Measurements from ENCODE around the gene PDGFRB. TPM values are rescaled to one million over a fixed set of nuclear protein-coding genes. Genes with fewer than 3 reads are reported as not detected.

Gene PDGFRB
- total and polyA plus RNA-seq, 2 donors (not counting 1 experiment from before 2014, with no cell fraction given): 231 to 347 TPM

DNA sequence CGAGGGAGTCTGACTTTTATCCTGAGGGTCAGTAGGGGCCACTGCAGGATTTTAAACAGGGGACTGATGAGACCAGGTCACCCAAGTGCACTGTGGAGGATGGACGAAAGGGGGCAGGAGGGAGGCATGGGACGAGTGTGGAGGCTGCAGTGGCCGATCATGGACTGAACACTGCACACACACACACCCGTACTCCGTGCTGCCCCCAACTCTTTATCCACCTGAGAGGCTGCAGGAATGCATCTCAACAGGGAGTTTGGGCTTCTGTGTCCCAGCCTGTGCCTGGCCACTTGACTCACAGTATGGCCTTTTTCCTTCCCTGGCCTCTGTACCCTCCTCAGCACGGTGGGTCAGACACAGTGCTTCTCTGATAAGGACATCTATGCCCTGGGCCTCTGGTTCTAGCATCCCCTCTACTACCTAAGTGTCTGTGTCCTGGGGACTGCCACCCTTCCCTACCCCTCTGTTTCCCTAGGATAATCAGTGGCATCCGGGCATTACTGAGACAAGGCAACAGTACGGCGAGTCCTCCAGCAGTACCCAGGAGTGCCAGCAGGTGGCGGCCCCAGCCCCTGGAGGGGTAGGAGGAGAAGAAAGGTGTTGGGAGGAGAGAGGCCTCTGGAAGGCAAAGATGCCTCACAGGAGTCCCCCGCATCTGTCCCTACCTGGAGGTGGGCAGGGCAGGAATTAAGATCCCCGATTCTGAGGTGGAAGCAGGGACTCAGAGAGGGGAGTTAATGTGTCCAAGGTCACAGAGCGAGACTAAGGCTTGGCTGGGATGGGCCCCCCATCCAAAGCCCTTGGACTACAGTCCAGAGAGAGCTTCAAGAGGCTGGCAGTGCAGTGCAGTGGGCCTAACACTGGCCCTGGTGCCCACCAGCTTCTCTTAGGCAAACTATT lies 5.8 kb upstream of the PDGFRB start:
- peak; percentile 52 to 68 for DNase-seq (ENCODE audit: low read depth in 2 of 2)
- Histone ChIP-seq H3K9ac (ENCODE audit: insufficient read depth, low read length) (no peak overlapping the region), H3K4me2 (ENCODE audit: extremely low read depth, insufficient read depth, low read length) (no peak overlapping the region), H3K79me2 (ENCODE audit: control insufficient read depth, insufficient read depth, low read length) (no peaks in the 10 kb centered on the region), H3K9me3 (ENCODE audit: control insufficient read depth, insufficient read depth, low read depth, low read length) (no peaks in the 10 kb centered on the region), H3K27ac (ENCODE audit: insufficient read depth, low read length) (no peak overlapping the region), H3K27me3 (ENCODE audit: control insufficient read depth, insufficient read depth, low read length) (no peaks in the 10 kb centered on the region), H3K36me3 (ENCODE audit: control insufficient read depth, insufficient read depth, low read length) (no peaks in the 10 kb centered on the region), H2AFZ (ENCODE audit: low read length) (peak overlapping the region; percentile 23), H3K4me3 (replicated peaks in 1 of 4; ENCODE audit: control extremely low read depth in 1 of 4, insufficient read depth in 1 of 4, low read depth in 3 of 4, low read length in 4 of 4) (no peak overlapping the region), H4K20me1 (ENCODE audit: control insufficient read depth, extremely low read depth, insufficient read depth, low read length) (no peaks in the 10 kb centered on the region), H3K4me1 (ENCODE audit: control insufficient read depth, extremely low read depth, insufficient read depth, low read length) (peaks cover 42% of the 10 kb centered on the region)
- TF ChIP-seq CTCF (conservative IDR thresholded peaks at IDR 0.05 in 1 of 2, IDR thresholded peaks at IDR 0.05 in 1 of 2; ENCODE audit: low read depth in 1 of 2, low read length in 2 of 2): peak; percentile 89 to 99
- TF ChIP-seq EZH2 (IDR thresholded peaks at IDR 0.05; ENCODE audit: low read length, missing control alignments): no peak

GRCh38 chr5:150160448-150161081 lies 4.9 kb upstream of the PDGFRB start:
- peak overlapping the region; percentile 78 for H3K27ac ChIP-seq (ENCODE audit: insufficient read depth, low read length)
- no peak for DNase-seq (ENCODE audit: low read depth in 2 of 2)
- no peak overlapping the region for H2AFZ ChIP-seq (ENCODE audit: low read length)
- no peaks in the 10 kb centered on the region for H3K9me3 ChIP-seq (ENCODE audit: control insufficient read depth, insufficient read depth, low read depth, low read length)
- H3K9ac ChIP-seq (ENCODE audit: insufficient read depth, low read length): peak overlapping the region; percentile 37
- no peaks in the 10 kb centered on the region for H3K27me3 ChIP-seq (ENCODE audit: control insufficient read depth, insufficient read depth, low read length)
- TF ChIP-seq EZH2 (IDR thresholded peaks at IDR 0.05; ENCODE audit: low read length, missing control alignments) (no peak), CTCF (conservative IDR thresholded peaks at IDR 0.05 in 1 of 2, IDR thresholded peaks at IDR 0.05 in 1 of 2; ENCODE audit: low read depth in 1 of 2, low read length in 2 of 2) (no peak)
- H3K4me3 ChIP-seq (replicated peaks in 1 of 4; ENCODE audit: control extremely low read depth in 1 of 4, insufficient read depth in 1 of 4, low read depth in 3 of 4, low read length in 4 of 4): no peak overlapping the region
- no peak overlapping the region for H3K4me2 ChIP-seq (ENCODE audit: extremely low read depth, insufficient read depth, low read length)
- H3K4me1 ChIP-seq (ENCODE audit: control insufficient read depth, extremely low read depth, insufficient read depth, low read length): peaks cover 46% of the 10 kb centered on the region
- peaks cover under 1% of the 10 kb centered on the region for H3K79me2 ChIP-seq (ENCODE audit: control insufficient read depth, insufficient read depth, low read length)
- no peaks in the 10 kb centered on the region for H4K20me1 ChIP-seq (ENCODE audit: control insufficient read depth, extremely low read depth, insufficient read depth, low read length)
- no peaks in the 10 kb centered on the region for H3K36me3 ChIP-seq (ENCODE audit: control insufficient read depth, insufficient read depth, low read length)

GRCh38 chr5:150159741-150160179 lies 4.1 kb upstream of the PDGFRB start:
- no peaks in the 10 kb centered on the region for H4K20me1 ChIP-seq (ENCODE audit: control insufficient read depth, extremely low read depth, insufficient read depth, low read length)
- peak overlapping the region; percentile 78 for H3K27ac ChIP-seq (ENCODE audit: insufficient read depth, low read length)
- H3K9ac ChIP-seq (ENCODE audit: insufficient read depth, low read length): peak overlapping the region; percentile 37
- H3K79me2 ChIP-seq (ENCODE audit: control insufficient read depth, insufficient read depth, low read length): peaks cover 8% of the 10 kb centered on the region
- H3K4me1 ChIP-seq (ENCODE audit: control insufficient read depth, extremely low read depth, insufficient read depth, low read length): peaks cover 46% of the 10 kb centered on the region
- H3K4me2 ChIP-seq (ENCODE audit: extremely low read depth, insufficient read depth, low read length): no peak overlapping the region
- H3K4me3 ChIP-seq (replicated peaks in 1 of 4; ENCODE audit: control extremely low read depth in 1 of 4, insufficient read depth in 1 of 4, low read depth in 3 of 4, low read length in 4 of 4): no peak overlapping the region
- H2AFZ ChIP-seq (ENCODE audit: low read length): no peak overlapping the region
- H3K27me3 ChIP-seq (ENCODE audit: control insufficient read depth, insufficient read depth, low read length): no peaks in the 10 kb centered on the region
- no peaks in the 10 kb centered on the region for H3K9me3 ChIP-seq (ENCODE audit: control insufficient read depth, insufficient read depth, low read depth, low read length)
- TF ChIP-seq EZH2 (IDR thresholded peaks at IDR 0.05; ENCODE audit: low read length, missing control alignments): no peak
- TF ChIP-seq CTCF (conservative IDR thresholded peaks at IDR 0.05 in 1 of 2, IDR thresholded peaks at IDR 0.05 in 1 of 2; ENCODE audit: low read depth in 1 of 2, low read length in 2 of 2): no peak
- DNase-seq (ENCODE audit: low read depth in 2 of 2): peak; percentile 61 to 65
- no peaks in the 10 kb centered on the region for H3K36me3 ChIP-seq (ENCODE audit: control insufficient read depth, insufficient read depth, low read length)

Data from fibroblast of lung (primary cell).